Activated T-cell treated with anti-CD3 and anti-CD28 coated beads for 1 hour (primary cell): ENCODE data around the gene CAPZA3.
"Not testable (repeated sequence)": the region's sequence is repeated elsewhere in the genome, so short reads cannot be mapped to it uniquely, and the experiment has no call there.

Experiments
- DNase-seq: peaks from one replicate; pipeline ENCODE4 v3.0.0-alpha.2; 2020; ENCODE audit warnings: low read depth

The CAPZA3 gene

DNA sequence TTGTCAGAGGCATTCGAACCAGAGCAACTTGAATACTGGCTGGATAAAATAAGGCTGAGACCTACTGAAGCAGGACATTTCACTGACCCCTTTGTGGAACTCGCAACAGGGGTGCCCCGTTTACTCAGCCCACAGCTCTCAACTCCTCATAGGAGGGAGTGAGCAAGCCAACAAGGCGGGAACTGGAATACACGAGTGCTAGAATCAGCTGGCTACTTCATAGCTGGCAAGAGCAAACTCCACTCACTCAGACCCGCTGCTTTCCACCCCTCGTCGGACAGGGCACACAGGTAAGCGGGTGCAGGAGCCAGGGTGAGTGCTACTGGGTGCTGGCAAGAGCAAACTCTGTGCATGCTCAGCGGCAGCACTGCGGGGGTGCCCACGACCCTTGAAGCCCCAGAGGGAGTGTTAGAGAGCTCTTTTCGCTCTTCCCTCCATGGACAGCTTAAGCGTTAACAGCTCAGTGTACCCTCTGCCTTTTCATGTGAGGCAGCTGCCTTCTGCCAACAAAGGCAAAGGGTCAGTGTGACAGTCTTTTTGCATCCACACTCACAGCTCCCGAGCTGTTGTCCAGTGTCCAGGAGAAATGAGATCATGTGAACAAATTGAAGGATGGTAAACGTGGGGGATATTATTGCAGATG, 15.7 kb downstream of the CAPZA3 start:
- no peak for DNase-seq

DNA sequence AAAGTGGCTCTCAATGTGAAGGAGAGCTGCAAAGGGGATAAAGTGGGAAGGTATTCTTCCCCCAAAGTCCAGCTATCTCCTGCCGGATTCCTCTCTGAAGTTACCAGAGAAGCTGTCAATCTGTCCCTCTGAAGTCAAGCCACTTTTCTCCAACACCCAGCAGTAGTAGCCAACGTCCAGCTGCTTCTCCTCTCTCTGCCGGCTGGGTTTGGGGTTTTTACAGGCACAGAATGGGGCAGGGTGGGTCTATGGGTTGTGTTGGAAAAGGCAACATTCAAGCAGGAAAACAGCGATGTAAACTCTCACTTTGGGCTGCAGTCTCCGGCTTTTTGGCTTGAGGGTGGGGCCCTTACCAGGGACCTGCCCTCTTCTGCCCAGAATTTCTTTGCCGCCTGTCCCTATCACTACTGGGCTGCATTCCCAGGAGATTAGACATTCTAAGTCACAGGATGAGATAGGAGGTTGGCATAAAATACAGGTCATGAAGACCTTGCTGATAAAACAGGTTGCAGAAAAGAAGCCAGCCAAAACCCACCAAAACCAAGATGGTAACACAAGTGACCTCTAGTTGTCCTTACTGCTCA, 16.3 kb downstream of the CAPZA3 start:
- no peak for DNase-seq

DNA sequence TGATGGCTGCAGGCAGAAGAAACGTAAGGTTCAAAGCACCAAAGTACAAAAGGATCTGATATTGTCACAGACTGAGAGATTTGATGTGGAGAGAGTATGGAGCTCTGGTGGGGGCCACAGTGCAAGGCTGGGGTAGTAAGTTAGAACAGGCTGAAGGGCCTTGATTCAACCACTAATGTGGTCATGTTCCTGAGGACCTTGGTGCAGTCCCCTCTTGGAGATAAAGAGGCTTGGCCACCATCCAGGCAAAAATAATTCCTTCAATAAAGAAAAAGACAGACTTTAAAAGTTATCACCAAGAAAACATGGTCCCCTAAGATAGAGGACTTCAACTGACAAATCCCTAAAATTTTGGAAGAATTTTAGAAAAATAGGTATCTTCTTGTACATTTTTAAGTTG, 17.4 kb downstream of the CAPZA3 start:
- DNase-seq = no peak

DNA sequence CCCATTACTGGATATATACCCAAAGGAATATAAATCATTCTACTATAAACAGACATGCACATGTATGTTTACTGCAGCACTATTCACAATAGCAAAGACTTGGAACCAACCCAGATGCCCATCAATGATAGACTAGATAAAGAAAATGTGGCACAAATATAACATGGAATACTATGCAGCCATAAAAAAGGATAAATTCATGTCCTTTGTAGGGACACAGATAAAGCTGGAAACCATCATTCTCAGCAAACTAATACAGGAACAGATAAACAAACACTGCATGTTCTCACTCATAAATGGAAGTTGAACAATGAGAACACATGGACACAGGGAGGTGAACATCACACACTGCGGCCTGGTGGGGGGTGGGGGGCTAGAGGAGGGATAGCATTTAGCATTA, 28.6 kb downstream of the CAPZA3 start:
- not testable (repeated sequence) for DNase-seq

DNA sequence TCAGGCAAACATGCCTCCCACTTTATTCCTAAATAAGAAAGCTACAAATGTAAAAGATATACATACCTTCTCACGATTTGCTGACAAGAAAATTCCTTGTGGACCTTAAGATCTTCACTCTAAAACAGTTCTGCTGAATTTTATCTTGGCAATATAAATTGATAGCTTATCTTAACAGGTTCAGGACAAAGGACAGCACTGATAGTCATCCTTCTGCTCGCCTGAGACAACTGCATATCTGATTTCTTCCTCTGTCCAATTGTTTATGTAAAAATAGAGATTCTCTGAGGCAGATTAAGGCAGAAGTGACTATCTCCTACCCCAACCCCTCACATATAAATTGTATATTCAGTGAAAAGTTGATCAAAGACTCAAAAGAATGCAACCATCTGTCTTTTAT, 44.9 kb downstream of the CAPZA3 start:
- DNase-seq = no peak

DNA sequence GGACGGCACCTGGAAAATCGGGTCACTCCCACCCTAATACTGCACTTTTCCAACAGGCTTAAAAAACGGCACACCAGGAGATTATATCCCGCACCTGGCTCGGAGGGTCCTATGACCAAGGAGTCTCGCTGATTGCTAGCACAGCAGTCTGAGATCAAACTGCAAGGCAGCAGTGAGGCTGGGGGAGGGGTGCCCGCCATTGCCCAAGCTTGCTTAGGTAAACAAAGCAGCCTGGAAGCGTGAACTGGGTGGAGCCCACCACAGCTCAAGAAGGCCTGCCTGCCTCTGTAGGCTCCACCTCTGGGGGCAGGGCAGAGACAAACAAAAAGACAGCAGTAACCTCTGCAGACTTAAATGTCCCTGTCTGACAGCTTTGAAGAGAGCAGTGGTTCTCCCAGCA, 47.5 kb downstream of the CAPZA3 start:
- not testable (repeated sequence) for DNase-seq
